GM12878 (cell line): ENCODE results near the gene TP53I11. TPM values are rescaled to one million over a fixed set of nuclear protein-coding genes. Genes with fewer than 3 reads are reported as not detected.

Source experiments
- E4F1 ChIP-seq: fragments of 450-650 bp; IDR thresholded peaks from 2 replicates; pipeline ENCODE4 v1.6.1; 2018; ENCODE audit warnings: borderline replicate concordance, mild to moderate bottlenecking; ENCODE audit not compliant: partially characterized antibody
- EED ChIP-seq: sonication (generic); IDR thresholded peaks from 2 replicates; pipeline ENCODE4 v1.6.1; 2016; ENCODE audit warnings: antibody characterized with exemption, low read depth
- EP300 ChIP-seq, 2 experiments: fragments of 150-350 bp in 1 of 2; IDR thresholded peaks; 2 replicates each; pipeline ENCODE4 v1.6.1; 2011 to 2012; ENCODE audit warnings: low read depth in 2 of 2, low read length in 2 of 2, borderline replicate concordance in 1 of 2, improper control_type of control experiment in 1 of 2, inconsistent platforms in 1 of 2; ENCODE audit not compliant: control insufficient read depth in 1 of 2
- IKZF2 ChIP-seq, 2 experiments: fragments of 450-650 bp; IDR thresholded peaks; 2 replicates each; pipeline ENCODE4 v1.6.1; 2017; ENCODE audit warnings: mild to moderate bottlenecking in 2 of 2, moderate library complexity in 2 of 2
- LARP7 ChIP-seq: fragments of 450-650 bp; IDR thresholded peaks from 2 replicates; pipeline ENCODE4 v1.6.1; 2017; ENCODE audit warnings: mild to moderate bottlenecking
- MTA2 ChIP-seq: fragments of 450-650 bp; IDR thresholded peaks from 2 replicates; pipeline ENCODE4 v1.6.1; 2016; ENCODE audit warnings: low read depth, mild to moderate bottlenecking, moderate library complexity
- MXI1 ChIP-seq: fragments of 150-350 bp; IDR thresholded peaks from 2 replicates; pipeline ENCODE4 v1.6.1; 2011; ENCODE audit warnings: low read depth, mild to moderate bottlenecking, inconsistent platforms, low read length, improper control_type of control experiment
- MYB ChIP-seq: fragments of 150-350 bp; IDR thresholded peaks from 2 replicates; pipeline ENCODE4 v1.6.1; 2014; ENCODE audit warnings: mild to moderate bottlenecking, low read depth, low read length, borderline replicate concordance
- NFIC ChIP-seq: IDR thresholded peaks from 2 replicates; pipeline ENCODE4 v1.6.1; 2012; ENCODE audit warnings: low read depth, mild to moderate bottlenecking, inconsistent platforms, low read length, moderate library complexity
- PKNOX1 ChIP-seq: fragments of 450-650 bp; IDR thresholded peaks from 2 replicates; pipeline ENCODE4 v1.6.1; 2016; ENCODE audit warnings: mild to moderate bottlenecking
- POLR2A ChIP-seq: IDR thresholded peaks from 2 replicates; pipeline ENCODE4 v1.6.1; 2011; ENCODE audit warnings: low read depth, mild to moderate bottlenecking, low read length
- POU2F2 ChIP-seq: IDR thresholded peaks from 3 replicates; pipeline ENCODE4 v1.6.1; 2011; ENCODE audit warnings: low read depth, mild to moderate bottlenecking, low read length, borderline replicate concordance
- PRDM15 ChIP-seq: fragments of 450-650 bp; formaldehyde crosslinking; IDR thresholded peaks from 2 replicates; pipeline ENCODE4 v1.4.0; 2020; ENCODE audit warnings: mild to moderate bottlenecking, moderate library complexity
- RAD21 ChIP-seq: IDR thresholded peaks from 2 replicates; pipeline ENCODE4 v1.6.1; 2011; ENCODE audit warnings: mild to moderate bottlenecking, low read depth, low read length, moderate library complexity; ENCODE audit not compliant: insufficient read depth
- RCOR1 ChIP-seq: conservative IDR thresholded peaks from 2 replicates; pipeline ENCODE4 v1.6.1; 2012; ENCODE audit warnings: low read depth, low read length, improper control_type of control experiment
- REST ChIP-seq: IDR thresholded peaks from 2 replicates; pipeline ENCODE4 v1.6.1; 2012; ENCODE audit warnings: mild to moderate bottlenecking, low read depth, low read length
- RUNX3 ChIP-seq: IDR thresholded peaks from 2 replicates; pipeline ENCODE4 v1.6.1; 2012; ENCODE audit warnings: low read length, inconsistent platforms
- SMC3 ChIP-seq: IDR thresholded peaks from 2 replicates; pipeline ENCODE4 v1.6.1; 2011; ENCODE audit warnings: low read length, improper control_type of control experiment, borderline replicate concordance
- SPI1 ChIP-seq: IDR thresholded peaks from 2 replicates; pipeline ENCODE4 v1.6.1; 2011; ENCODE audit warnings: low read depth, mild to moderate bottlenecking, low read length, moderate library complexity, borderline replicate concordance; ENCODE audit not compliant: insufficient read depth
- STAT1 ChIP-seq: fragments of 450-650 bp; conservative IDR thresholded peaks from 2 replicates; pipeline ENCODE4 v1.6.1; 2014; ENCODE audit warnings: antibody characterized with exemption, mild to moderate bottlenecking
- TBL1XR1 ChIP-seq: IDR thresholded peaks from 2 replicates; pipeline ENCODE4 v1.6.1; 2012; ENCODE audit warnings: low read depth, low read length, improper control_type of control experiment
- polyA plus RNA-seq, 11 experiments: library from polyadenylated mRNA; depleted of rRNA in 4 of 11; unstranded in 6 of 11; stranded (reverse) in 5 of 11; fragments of >200 nt; fragmentation: Nextera tagmentation in 4 of 11; fragmentation: Illumina TruSeq in 1 of 11; extraction: Ambion mirVana in 4 of 11; extraction: Trizol in 1 of 11; gene quantifications; 1 replicate in 1 of 11; 2 replicates in 10 of 11; pipeline versions ENCODE4 v1.2.1 to v1.2.3, GENCODE V29; 2011 to 2016; ENCODE audit warnings: inconsistent platforms in 2 of 11, missing spikeins in 2 of 11, low read depth in 1 of 11
- total RNA-seq, 4 experiments: library from RNA; depleted of rRNA in 3 of 4; stranded (reverse); fragments of >200 nt in 3 of 4; fragmentation: Illumina TruSeq in 1 of 4; extraction: Trizol in 1 of 4; gene quantifications; 2 replicates each; pipeline versions ENCODE4 v1.2.1 to v1.2.3, GENCODE V29; 2013 to 2021

TP53I11 gene
- total and polyA plus RNA-seq, 10 of the 15 experiments (the other 5 are each of a cell fraction or from before 2014, with no cell fraction given): 0.03 to 0.28 (median 0.17) TPM; not detected in 3

- TF ChIP-seq SPI1: no peak
- no peak for TF ChIP-seq E4F1
- no peak for TF ChIP-seq PKNOX1
- no peak for TF ChIP-seq EED
- TF ChIP-seq TBL1XR1: no peak
- TF ChIP-seq RCOR1: no peak
- no peak for TF ChIP-seq REST
- TF ChIP-seq POLR2A: no peak
- TF ChIP-seq RAD21: peak; percentile 59
- TF ChIP-seq MXI1: no peak
- TF ChIP-seq SMC3: peak; percentile 60
- no peak for TF ChIP-seq PRDM15 (CRISPR knock-in tag)
- no peak for TF ChIP-seq POU2F2
- no peak for TF ChIP-seq STAT1
- no peak for TF ChIP-seq NFIC
- TF ChIP-seq EP300 (IDR thresholded peaks at IDR 0.05; ENCODE audit: borderline replicate concordance in 1 of 2, control insufficient read depth in 1 of 2, low read depth in 2 of 2, low read length in 2 of 2): no peak
- TF ChIP-seq MYB: no peak
- TF ChIP-seq MTA2: no peak
- TF ChIP-seq IKZF2 (IDR thresholded peaks at IDR 0.05): no peak
- no peak for TF ChIP-seq LARP7
- TF ChIP-seq RUNX3: no peak
Observed at GRCh38 chr11:44927174-44927661, 23.5 kb downstream of the TP53I11 start (continued).
